CD14-positive monocyte (primary cell): Measurements from ENCODE around the gene COL19A1. TPM values are rescaled to one million over a fixed set of nuclear protein-coding genes. Genes with fewer than 3 reads are reported as not detected.

Experiments
- DNase-seq, 3 donors: peaks; one replicate each; pipeline ENCODE4 v3.0.0-alpha.2; 2011 to 2022
- H2AFZ ChIP-seq: 2 replicates; pipeline ENCODE4 v1.6.0; 2012; ENCODE audit warnings: mild to moderate bottlenecking, low read depth, low read length, inconsistent platforms; ENCODE audit not compliant: insufficient read depth, poor library complexity, severe bottlenecking
- H3K27ac ChIP-seq, 2 donors: 1 replicate in 1 of 2; 2 replicates in 1 of 2; pipeline ENCODE4 v1.5.1; 2012 to 2013; ENCODE audit warnings: low read length in 2 of 2, control low read depth in 1 of 2, inconsistent platforms in 1 of 2, low read depth in 1 of 2, mild to moderate bottlenecking in 1 of 2
- H3K27me3 ChIP-seq, 2 donors: one replicate each; pipeline versions ENCODE4 v1.6.0 to v1.6.1; 2011 to 2013; ENCODE audit warnings: low read length in 2 of 2; ENCODE audit not compliant: control insufficient read depth in 2 of 2, insufficient read depth in 2 of 2
- H3K36me3 ChIP-seq, 2 donors: replicated peaks in 1 of 2; 1 replicate in 1 of 2; 2 replicates in 1 of 2; pipeline versions ENCODE4 v1.5.1 to v1.6.1; 2012 to 2013; ENCODE audit warnings: low read length in 2 of 2, control low read depth in 1 of 2, inconsistent platforms in 1 of 2, mild to moderate bottlenecking in 1 of 2; ENCODE audit not compliant: insufficient read depth in 2 of 2, control insufficient read depth in 1 of 2
- H3K4me1 ChIP-seq, 2 donors: 1 replicate in 1 of 2; 2 replicates in 1 of 2; pipeline versions ENCODE4 v1.5.1 to v1.6.1; 2012 to 2013; ENCODE audit warnings: low read length in 2 of 2, control low read depth in 1 of 2, inconsistent platforms in 1 of 2, mild to moderate bottlenecking in 1 of 2, moderate library complexity in 1 of 2; ENCODE audit not compliant: insufficient read depth in 2 of 2, control insufficient read depth in 1 of 2
- H3K4me2 ChIP-seq: replicated peaks from 2 replicates; pipeline ENCODE3; 2012; ENCODE audit warnings: low read length, moderate library complexity, mild to moderate bottlenecking; ENCODE audit not compliant: poor library complexity, severe bottlenecking; ENCODE audit errors: extremely low read depth
- H3K4me3 ChIP-seq, 3 experiments: fragments of 200-600 bp in 1 of 3; sonication (generic) in 1 of 3; replicated peaks in 1 of 3; 1 replicate in 2 of 3; 2 replicates in 1 of 3; pipeline ENCODE4 v1.5.1; 2011 to 2013; ENCODE audit warnings: low read length in 3 of 3, mild to moderate bottlenecking in 3 of 3, control low read depth in 2 of 3, low read depth in 2 of 3, inconsistent platforms in 1 of 3, moderate library complexity in 1 of 3
- H3K79me2 ChIP-seq: 2 replicates; pipeline ENCODE4 v1.6.0; 2012; ENCODE audit warnings: mild to moderate bottlenecking, control low read depth, inconsistent platforms, low read length, moderate library complexity; ENCODE audit not compliant: insufficient read depth
- H3K9ac ChIP-seq: 2 replicates; pipeline ENCODE4 v1.6.0; 2017; ENCODE audit warnings: low read length, mild to moderate bottlenecking; ENCODE audit not compliant: insufficient read depth, poor library complexity, severe bottlenecking
- H3K9me3 ChIP-seq, 2 donors: replicated peaks in 1 of 2; 1 replicate in 1 of 2; 2 replicates in 1 of 2; pipeline versions ENCODE4 v1.5.1 to v1.6.1; 2012 to 2013; ENCODE audit warnings: low read length in 2 of 2, control low read depth in 1 of 2; ENCODE audit not compliant: control insufficient read depth in 1 of 2, insufficient read depth in 1 of 2
- H4K20me1 ChIP-seq: 2 replicates; pipeline ENCODE4 v1.6.0; 2012; ENCODE audit warnings: mild to moderate bottlenecking, low read length, control low read depth, moderate library complexity; ENCODE audit not compliant: insufficient read depth
- H3K27ac Mint-ChIP-seq, 7 donors: one replicate each; pipeline ENCODE4 v1.8.0; 2020; ENCODE audit warnings: mild to moderate bottlenecking in 7 of 7, mixed read lengths in 7 of 7, moderate library complexity in 6 of 7, inconsistent platforms in 2 of 7
- H3K27me3 Mint-ChIP-seq, 3 donors: one replicate each; pipeline ENCODE4 v1.8.0; 2021 to 2022; ENCODE audit warnings: low read depth in 3 of 3, mild to moderate bottlenecking in 3 of 3, mixed read lengths in 3 of 3, moderate library complexity in 3 of 3, inconsistent platforms in 1 of 3
- H3K36me3 Mint-ChIP-seq, 2 donors: one replicate each; pipeline ENCODE4 v1.8.0; 2020; ENCODE audit warnings: mixed read lengths in 2 of 2, inconsistent platforms in 1 of 2, mild to moderate bottlenecking in 1 of 2
- H3K4me1 Mint-ChIP-seq: one replicate; pipeline ENCODE4 v1.8.0; 2020; ENCODE audit warnings: mild to moderate bottlenecking, mixed read lengths
- H3K4me3 Mint-ChIP-seq, 2 donors: one replicate each; pipeline ENCODE4 v1.8.0; 2020; ENCODE audit warnings: mild to moderate bottlenecking in 2 of 2, mixed read lengths in 2 of 2, moderate library complexity in 1 of 2
- H3K9me3 Mint-ChIP-seq, 7 donors: one replicate each; pipeline ENCODE4 v1.8.0; 2020 to 2022; ENCODE audit warnings: mixed read lengths in 7 of 7, mild to moderate bottlenecking in 6 of 7, moderate library complexity in 6 of 7, inconsistent platforms in 2 of 7
- CTCF ChIP-seq: fragments of 200-600 bp; IDR thresholded peaks from one replicate; pipeline ENCODE4 v1.8.0; 2022; ENCODE audit warnings: antibody characterized with exemption, mild to moderate bottlenecking
- WGBS: methylation state at CpG from one replicate; pipeline ENCODE4 v1.1.5; 2013; ENCODE audit warnings: missing lambda C conversion rate; ENCODE audit not compliant: insufficient coverage; 5-methylcytosine and 5-hydroxymethylcytosine counted together
- intact Hi-C, 2 donors: fragments of 100-400 bp; cut with micrococcal nuclease; formaldehyde crosslinking; loops; one replicate each; pipeline versions ENCODE4 v1.15.0 to v1.15.1; 2023
- polyA plus RNA-seq, 3 donors: library from polyadenylated mRNA; depleted of rRNA in 1 of 3; unstranded in 2 of 3; stranded (reverse) in 1 of 3; fragments of 300-500 nt in 2 of 3; fragments of >200 nt in 1 of 3; fragmentation: Illumina TruSeq in 2 of 3; gene quantifications; 1 replicate in 2 of 3; 2 replicates in 1 of 3; pipeline ENCODE4 v1.2.3, GENCODE V29; 2012 to 2021

COL19A1 gene
- polyA plus RNA-seq, 3 donors, result not detected

DNA sequence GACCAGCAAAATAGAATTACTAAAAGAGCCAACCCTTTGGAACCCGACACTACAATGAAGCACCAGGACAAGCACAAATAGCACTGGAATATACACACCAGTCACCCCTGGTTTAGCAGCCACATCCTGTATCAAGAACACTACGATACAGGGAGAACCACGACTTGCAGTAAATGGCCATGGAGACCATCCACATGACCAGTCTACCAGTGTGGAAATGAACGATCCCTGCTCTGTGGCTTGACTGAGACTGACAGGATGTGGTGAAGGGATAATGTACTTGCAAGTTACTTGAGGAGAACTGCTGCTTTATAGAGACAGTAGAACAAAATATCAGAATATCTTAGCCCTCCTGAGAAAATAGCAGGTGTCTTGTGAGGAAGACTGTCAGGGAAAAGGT lies 266.9 kb downstream of the COL19A1 start:
- Histone ChIP-seq H3K4me1 (no peaks in the 10 kb centered on the region), H3K79me2 (no peaks in the 10 kb centered on the region), H3K4me3 (no peak overlapping the region), H2AFZ (no peak overlapping the region), H3K9me3 (no peaks in the 10 kb centered on the region), H3K4me2 (no peak overlapping the region), H3K36me3 (no peaks in the 10 kb centered on the region), H4K20me1 (no peaks in the 10 kb centered on the region), H3K9ac (no peak overlapping the region), H3K27me3 (no peaks in the 10 kb centered on the region), H3K27ac (no peak overlapping the region)
- Mint-ChIP-seq H3K36me3 (no peaks in the 10 kb centered on the region), H3K4me1 (no peaks in the 10 kb centered on the region), H3K9me3 (no peaks in the 10 kb centered on the region), H3K27ac (no peak overlapping the region), H3K4me3 (no peak overlapping the region), H3K27me3 (peaks cover 0 to 2% (median 0%) of the 10 kb centered on the region in 3 donors)
- intact Hi-C loops, result no loop called here
- no peak for DNase-seq
- TF ChIP-seq CTCF, result no peak
- 86% methylated on average over 1 of the region's 4 CpGs for WGBS

GRCh38 chr6:70134542-70134941 lies 268.2 kb downstream of the COL19A1 start:
- peaks cover 0 to 2% (median 2%) of the 10 kb centered on the region in 3 donors for H3K27me3 Mint-ChIP-seq
- H3K36me3 Mint-ChIP-seq, result no peaks in the 10 kb centered on the region
- no peak overlapping the region for H3K4me3 ChIP-seq
- H4K20me1 ChIP-seq, result no peaks in the 10 kb centered on the region
- H3K4me1 Mint-ChIP-seq, result no peaks in the 10 kb centered on the region
- H3K4me3 Mint-ChIP-seq, result no peak overlapping the region
- no CpG with 5 or more reads among the region's 2 CpGs for WGBS
- no peak overlapping the region for H3K9ac ChIP-seq
- H3K27ac Mint-ChIP-seq, result no peak overlapping the region
- no peaks in the 10 kb centered on the region for H3K36me3 ChIP-seq
- H3K27ac ChIP-seq, result no peak overlapping the region
- intact Hi-C loops, result no loop called here
- H3K9me3 ChIP-seq, result no peaks in the 10 kb centered on the region
- no peak overlapping the region for H2AFZ ChIP-seq
- no peaks in the 10 kb centered on the region for H3K4me1 ChIP-seq
- H3K4me2 ChIP-seq, result no peak overlapping the region
- H3K9me3 Mint-ChIP-seq, result no peaks in the 10 kb centered on the region
- TF ChIP-seq CTCF, result no peak
- H3K27me3 ChIP-seq, result no peaks in the 10 kb centered on the region
- no peaks in the 10 kb centered on the region for H3K79me2 ChIP-seq
- DNase-seq, result no peak
